ENCODE data around the gene VWA8.

- TF ChIP-seq, protein P1, sequence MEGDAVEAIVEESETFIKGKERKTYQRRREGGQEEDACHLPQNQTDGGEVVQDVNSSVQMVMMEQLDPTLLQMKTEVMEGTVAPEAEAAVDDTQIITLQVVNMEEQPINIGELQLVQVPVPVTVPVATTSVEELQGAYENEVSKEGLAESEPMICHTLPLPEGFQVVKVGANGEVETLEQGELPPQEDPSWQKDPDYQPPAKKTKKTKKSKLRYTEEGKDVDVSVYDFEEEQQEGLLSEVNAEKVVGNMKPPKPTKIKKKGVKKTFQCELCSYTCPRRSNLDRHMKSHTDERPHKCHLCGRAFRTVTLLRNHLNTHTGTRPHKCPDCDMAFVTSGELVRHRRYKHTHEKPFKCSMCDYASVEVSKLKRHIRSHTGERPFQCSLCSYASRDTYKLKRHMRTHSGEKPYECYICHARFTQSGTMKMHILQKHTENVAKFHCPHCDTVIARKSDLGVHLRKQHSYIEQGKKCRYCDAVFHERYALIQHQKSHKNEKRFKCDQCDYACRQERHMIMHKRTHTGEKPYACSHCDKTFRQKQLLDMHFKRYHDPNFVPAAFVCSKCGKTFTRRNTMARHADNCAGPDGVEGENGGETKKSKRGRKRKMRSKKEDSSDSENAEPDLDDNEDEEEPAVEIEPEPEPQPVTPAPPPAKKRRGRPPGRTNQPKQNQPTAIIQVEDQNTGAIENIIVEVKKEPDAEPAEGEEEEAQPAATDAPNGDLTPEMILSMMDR (IDR thresholded peaks at IDR 0.05): no peak
- TF ChIP-seq ZBTB33 (IDR thresholded peaks at IDR 0.05; ENCODE audit: borderline replicate concordance, low read depth) (no peak), MXI1 (IDR thresholded peaks at IDR 0.05; ENCODE audit: low read depth, low read length) (no peak), REST (IDR thresholded peaks at IDR 0.05; ENCODE audit: low read depth, low read length) (no peak), USF2 (IDR thresholded peaks at IDR 0.05; ENCODE audit: borderline replicate concordance, low read depth, low read length) (no peak), SMC3 (IDR thresholded peaks at IDR 0.05; ENCODE audit: low read depth, low read length) (no peak), JUND (IDR thresholded peaks at IDR 0.05) (no peak), EP300 (IDR thresholded peaks at IDR 0.05; ENCODE audit: borderline replicate concordance in 1 of 2, low read depth in 1 of 2, low read length in 1 of 2) (no peak), USF1 (IDR thresholded peaks at IDR 0.05; ENCODE audit: borderline replicate concordance, low read depth) (no peak), TEAD4 (IDR thresholded peaks at IDR 0.05; ENCODE audit: borderline replicate concordance, insufficient read depth) (no peak), POLR2AphosphoS5 (IDR thresholded peaks at IDR 0.05; ENCODE audit: low read depth, low read length) (no peak), RFX5 (IDR thresholded peaks at IDR 0.05; ENCODE audit: low read length) (no peak), TAF1 (IDR thresholded peaks at IDR 0.05; ENCODE audit: borderline replicate concordance, low read depth, low read length) (no peak)
- TF ChIP-seq, protein P2, sequence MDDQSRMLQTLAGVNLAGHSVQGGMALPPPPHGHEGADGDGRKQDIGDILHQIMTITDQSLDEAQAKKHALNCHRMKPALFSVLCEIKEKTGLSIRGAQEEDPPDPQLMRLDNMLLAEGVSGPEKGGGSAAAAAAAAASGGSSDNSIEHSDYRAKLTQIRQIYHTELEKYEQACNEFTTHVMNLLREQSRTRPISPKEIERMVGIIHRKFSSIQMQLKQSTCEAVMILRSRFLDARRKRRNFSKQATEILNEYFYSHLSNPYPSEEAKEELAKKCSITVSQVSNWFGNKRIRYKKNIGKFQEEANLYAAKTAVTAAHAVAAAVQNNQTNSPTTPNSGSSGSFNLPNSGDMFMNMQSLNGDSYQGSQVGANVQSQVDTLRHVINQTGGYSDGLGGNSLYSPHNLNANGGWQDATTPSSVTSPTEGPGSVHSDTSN (IDR thresholded peaks at IDR 0.05): no peak
Measured at GRCh38 chr13:41765813-41766212, 195.1 kb downstream of the VWA8 start.
